ENCODE measurements around the gene VKORC1. TPM values are rescaled to one million over a fixed set of nuclear protein-coding genes. Genes with fewer than 3 reads are reported as not detected.
"Not testable (repeated sequence)": the region's sequence is repeated elsewhere in the genome, so short reads cannot be mapped to it uniquely, and the experiment has no call there.

Gene VKORC1
- polyA plus RNA-seq (2012; ENCODE audit: low read depth, missing spikeins): 85.3 TPM

DNA sequence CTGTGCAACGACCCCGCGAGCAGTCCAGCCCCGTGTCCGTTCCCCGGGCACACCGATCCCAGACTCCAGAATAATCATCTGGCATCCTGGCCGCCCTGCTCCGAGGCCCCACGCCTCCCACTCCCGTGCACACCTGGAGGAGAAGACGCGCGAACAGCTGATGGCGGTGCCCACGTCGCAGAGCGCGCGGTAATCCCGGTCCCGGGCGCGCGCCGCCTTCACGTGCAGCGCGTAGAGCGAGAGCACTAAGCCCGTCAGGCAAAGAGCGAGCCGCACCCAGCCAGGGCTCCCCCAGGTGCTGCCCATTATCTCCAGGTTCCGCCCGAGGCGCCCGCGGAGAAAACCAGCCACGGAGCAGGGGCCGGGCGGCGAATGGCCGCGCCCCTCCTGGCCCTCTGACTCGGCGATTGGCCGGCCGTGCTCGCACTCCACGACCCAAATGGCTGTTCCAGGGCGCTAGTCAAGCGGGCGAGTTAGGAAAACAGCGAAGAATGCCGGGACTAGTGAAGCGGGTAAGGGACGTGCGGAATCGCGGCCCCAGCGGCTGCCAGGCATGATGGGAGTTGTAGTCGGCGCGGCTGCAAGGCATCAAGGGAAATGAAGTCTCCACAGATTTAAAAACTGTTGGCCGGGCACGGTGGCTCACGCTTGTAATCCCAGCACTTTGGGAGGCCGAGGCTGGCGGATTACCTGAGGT is at the start of gene VKORC1:
Gene VKORC1, minus strand, starts transcription at position 374 of the 697 bp plus-strand sequence. Its CDS starts 68 bp downstream, at position 306.
- TF ChIP-seq TAF1 (IDR thresholded peaks at IDR 0.05; ENCODE audit: low read depth, low read length): peak; percentile 51; the same call in 1 of the 2 replicates
- peak; percentile 33; the same call in 1 of the 2 replicates for TF ChIP-seq POLR2A (IDR thresholded peaks at IDR 0.05; ENCODE audit: low read depth, low read length)
- TF ChIP-seq SPI1 (IDR thresholded peaks at IDR 0.05; ENCODE audit: low read depth, low read length): no peak
- TF ChIP-seq POU2F2 (IDR thresholded peaks at IDR 0.05; ENCODE audit: low read depth, low read length): no peak
- TF ChIP-seq POLR2AphosphoS5 (IDR thresholded peaks at IDR 0.05; ENCODE audit: low read depth, low read length): 0 out of 2 replicates have a peak, but pooled peaks have one; percentile 26
- TF ChIP-seq PAX5 (IDR thresholded peaks at IDR 0.05; ENCODE audit: insufficient read depth, low read length, severe bottlenecking): peak; percentile 39
- peak; percentile 92 for DNase-seq (ENCODE audit: insufficient read length, low spot score)
- FAIRE-seq: peak; percentile 98

DNA sequence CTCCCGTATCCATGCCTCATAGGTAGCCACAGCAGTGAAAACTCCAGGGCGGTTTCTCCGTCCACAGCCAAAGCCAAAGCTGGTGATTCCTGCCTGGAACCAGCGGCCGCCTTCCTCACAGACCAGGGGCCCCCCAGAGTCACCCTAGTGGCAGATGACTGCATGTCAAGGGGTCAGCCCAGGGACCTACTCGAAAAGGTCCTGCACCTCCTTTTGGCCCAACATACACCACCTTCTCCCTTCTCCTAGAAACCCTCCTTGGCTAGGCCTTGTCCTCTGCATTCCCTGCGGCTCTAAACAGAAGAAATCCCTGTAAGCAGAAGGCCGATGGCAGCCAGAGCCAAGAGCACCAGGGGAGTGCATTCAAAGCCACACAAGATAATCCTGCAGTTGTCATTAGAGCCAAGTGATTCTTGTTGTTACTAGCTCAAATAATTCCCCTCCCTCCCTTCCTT is 49.1 kb upstream of the VKORC1 start:
- no peak for TF ChIP-seq PAX5 (IDR thresholded peaks at IDR 0.05; ENCODE audit: insufficient read depth, low read length, severe bottlenecking)
- TF ChIP-seq POLR2A (IDR thresholded peaks at IDR 0.05; ENCODE audit: low read depth, low read length): no peak
- no peak for TF ChIP-seq TAF1 (IDR thresholded peaks at IDR 0.05; ENCODE audit: low read depth, low read length)
- no peak for TF ChIP-seq SPI1 (IDR thresholded peaks at IDR 0.05; ENCODE audit: low read depth, low read length)
- TF ChIP-seq POLR2AphosphoS5 (IDR thresholded peaks at IDR 0.05; ENCODE audit: low read depth, low read length): no peak
- TF ChIP-seq POU2F2 (IDR thresholded peaks at IDR 0.05; ENCODE audit: low read depth, low read length): no peak
- DNase-seq (ENCODE audit: insufficient read length, low spot score) (no peak), FAIRE-seq (no peak)

DNA sequence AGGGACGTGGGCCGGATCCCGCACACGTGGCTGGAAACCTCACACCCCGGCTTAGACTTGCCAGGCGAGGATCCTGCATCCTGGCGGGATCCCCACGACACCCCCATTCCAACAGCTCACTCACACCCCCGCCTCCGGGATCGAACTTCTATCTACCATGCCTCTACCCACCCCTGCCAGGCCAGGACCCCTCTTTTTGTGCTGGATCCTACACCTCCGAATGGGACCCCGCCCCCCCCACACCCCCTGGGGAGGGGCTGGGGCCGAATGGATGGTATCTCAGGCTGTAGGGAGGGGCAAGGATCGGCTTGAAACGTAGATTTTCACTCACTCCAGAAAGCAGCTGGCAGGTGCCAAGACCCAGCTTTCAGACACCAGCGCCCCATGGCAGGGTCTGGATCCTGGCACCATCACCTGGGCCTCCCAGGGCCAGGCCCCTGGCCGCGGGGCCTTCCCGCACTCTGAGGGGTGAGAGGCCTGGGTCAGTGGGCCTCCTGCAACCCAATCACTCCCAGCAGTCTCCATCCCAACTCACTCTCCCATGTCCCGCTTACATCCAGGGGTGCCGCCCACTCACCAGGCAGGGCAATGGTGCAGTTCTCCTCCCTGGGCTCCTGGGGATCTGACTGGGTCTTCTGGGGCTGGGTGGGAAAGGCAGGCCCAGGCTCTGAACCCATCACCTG is 48.6 kb upstream of the VKORC1 start:
- TF ChIP-seq PAX5 (IDR thresholded peaks at IDR 0.05; ENCODE audit: insufficient read depth, low read length, severe bottlenecking): no peak
- no peak for TF ChIP-seq POLR2AphosphoS5 (IDR thresholded peaks at IDR 0.05; ENCODE audit: low read depth, low read length)
- TF ChIP-seq POU2F2 (IDR thresholded peaks at IDR 0.05; ENCODE audit: low read depth, low read length): no peak
- no peak for TF ChIP-seq SPI1 (IDR thresholded peaks at IDR 0.05; ENCODE audit: low read depth, low read length)
- TF ChIP-seq POLR2A (IDR thresholded peaks at IDR 0.05; ENCODE audit: low read depth, low read length): no peak
- TF ChIP-seq TAF1 (IDR thresholded peaks at IDR 0.05; ENCODE audit: low read depth, low read length): no peak
- DNase-seq (ENCODE audit: insufficient read length, low spot score) (no peak), FAIRE-seq (no peak)

DNA sequence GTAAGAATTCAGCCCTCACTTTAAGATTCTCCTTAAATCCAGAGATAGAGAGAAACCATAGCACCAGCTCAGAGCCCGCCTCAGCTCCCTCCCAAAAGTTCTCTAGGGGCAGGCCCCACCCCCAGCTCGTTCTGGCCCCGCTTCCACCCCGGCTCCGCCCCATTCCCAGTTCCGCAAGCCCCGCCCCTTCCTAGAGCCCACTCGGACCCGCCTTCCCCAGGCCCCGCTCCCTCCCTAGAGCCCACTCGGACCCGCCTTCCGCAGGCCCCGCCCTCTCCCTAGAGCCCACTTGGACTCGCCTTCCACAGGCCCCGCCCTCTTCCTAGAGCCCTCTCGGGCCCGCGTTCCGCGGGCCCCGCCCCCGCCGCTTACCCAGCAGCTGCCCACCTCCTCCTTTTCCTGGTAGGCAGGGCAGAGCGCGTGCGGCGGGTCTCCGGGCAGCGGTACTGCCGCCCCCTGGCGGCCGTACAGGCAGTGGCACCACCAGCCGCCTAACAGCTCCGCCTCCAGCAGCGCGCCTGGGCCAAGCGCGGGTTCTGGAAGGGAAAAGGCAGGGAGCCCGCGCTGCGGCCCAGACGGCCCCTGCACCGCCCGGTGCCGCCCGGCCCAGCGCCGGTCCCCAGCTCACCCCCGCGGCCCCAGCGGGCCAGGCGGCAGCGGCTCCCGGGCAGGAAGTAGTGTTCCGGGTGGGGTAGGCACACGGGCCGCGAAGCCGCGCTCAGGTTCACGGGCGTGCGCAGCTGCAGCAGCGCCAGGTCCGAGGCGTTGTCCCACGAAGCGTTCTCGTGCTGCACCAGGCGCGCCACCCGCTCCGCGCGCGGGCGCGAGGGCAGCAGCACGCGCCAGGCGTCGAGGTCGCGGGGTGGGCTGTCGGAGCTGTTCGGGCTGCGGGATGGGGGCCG is 47.8 kb upstream of the VKORC1 start:
- peak; percentile 99 for DNase-seq (ENCODE audit: insufficient read length, low spot score)
- TF ChIP-seq PAX5 (IDR thresholded peaks at IDR 0.05; ENCODE audit: insufficient read depth, low read length, severe bottlenecking) (no peak), POLR2A (IDR thresholded peaks at IDR 0.05; ENCODE audit: low read depth, low read length) (no peak), TAF1 (IDR thresholded peaks at IDR 0.05; ENCODE audit: low read depth, low read length) (no peak), SPI1 (IDR thresholded peaks at IDR 0.05; ENCODE audit: low read depth, low read length) (peak; percentile 49)
- FAIRE-seq: peak; percentile 90

GRCh38 chr16:31141489-31142108 is 47.0 kb upstream of the VKORC1 start:
- DNase-seq (ENCODE audit: insufficient read length, low spot score) (no peak), FAIRE-seq (no peak)
- no peak for TF ChIP-seq SPI1 (IDR thresholded peaks at IDR 0.05; ENCODE audit: low read depth, low read length)
- no peak for TF ChIP-seq POU2F2 (IDR thresholded peaks at IDR 0.05; ENCODE audit: low read depth, low read length)
- no peak for TF ChIP-seq POLR2AphosphoS5 (IDR thresholded peaks at IDR 0.05; ENCODE audit: low read depth, low read length)
- TF ChIP-seq POLR2A (IDR thresholded peaks at IDR 0.05; ENCODE audit: low read depth, low read length): no peak
- no peak for TF ChIP-seq TAF1 (IDR thresholded peaks at IDR 0.05; ENCODE audit: low read depth, low read length)
- no peak for TF ChIP-seq PAX5 (IDR thresholded peaks at IDR 0.05; ENCODE audit: insufficient read depth, low read length, severe bottlenecking)

DNA sequence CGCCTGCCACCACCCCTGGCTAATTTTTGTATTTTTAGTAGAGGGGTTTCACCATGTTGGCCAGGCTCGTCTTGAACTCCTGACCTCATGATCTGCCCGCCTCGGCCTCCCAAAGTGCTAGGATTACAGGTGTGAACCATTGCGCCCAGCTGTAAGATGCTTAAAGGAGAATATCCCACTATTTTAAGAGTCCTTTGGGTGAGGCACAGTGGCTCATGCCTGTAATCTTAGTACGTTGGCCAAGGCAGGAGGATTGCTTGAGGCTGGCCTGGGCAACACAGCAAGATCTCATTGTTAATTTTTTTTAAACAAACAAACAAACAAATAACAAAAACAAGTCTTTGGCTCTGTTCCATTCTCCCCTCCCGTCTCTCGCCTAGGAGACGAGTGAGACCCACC is 46.5 kb upstream of the VKORC1 start:
- not testable (repeated sequence) for FAIRE-seq; DNase-seq (ENCODE audit: insufficient read length, low spot score)

- no peak for TF ChIP-seq POLR2AphosphoS5 (IDR thresholded peaks at IDR 0.05; ENCODE audit: low read depth, low read length)
- TF ChIP-seq PAX5 (IDR thresholded peaks at IDR 0.05; ENCODE audit: insufficient read depth, low read length, severe bottlenecking): no peak
- no peak for TF ChIP-seq POLR2A (IDR thresholded peaks at IDR 0.05; ENCODE audit: low read depth, low read length)
- TF ChIP-seq TAF1 (IDR thresholded peaks at IDR 0.05; ENCODE audit: low read depth, low read length): no peak
- TF ChIP-seq POU2F2 (IDR thresholded peaks at IDR 0.05; ENCODE audit: low read depth, low read length): no peak
- no peak for TF ChIP-seq SPI1 (IDR thresholded peaks at IDR 0.05; ENCODE audit: low read depth, low read length)
- no peak for FAIRE-seq
- DNase-seq (ENCODE audit: insufficient read length, low spot score): no peak
These were observed 44.3 kb upstream of the VKORC1 start for GRCh38 chr16:31138621-31139578.

- FAIRE-seq; DNase-seq (ENCODE audit: insufficient read length, low spot score): not testable (repeated sequence)
These were observed 42.4 kb upstream of the VKORC1 start for GRCh38 chr16:31136822-31137499.
